ENCODE measurements around the gene SYNCRIP. TPM values are rescaled to one million over a fixed set of nuclear protein-coding genes. Genes with fewer than 3 reads are reported as not detected.
"Not testable (repeated sequence)": the region's sequence is repeated elsewhere in the genome, so short reads cannot be mapped to it uniquely, and the experiment has no call there.

The SYNCRIP gene
- total and polyA plus RNA-seq, 4 donors, result 27.8 to 41.7 (median 30.4) TPM

DNA sequence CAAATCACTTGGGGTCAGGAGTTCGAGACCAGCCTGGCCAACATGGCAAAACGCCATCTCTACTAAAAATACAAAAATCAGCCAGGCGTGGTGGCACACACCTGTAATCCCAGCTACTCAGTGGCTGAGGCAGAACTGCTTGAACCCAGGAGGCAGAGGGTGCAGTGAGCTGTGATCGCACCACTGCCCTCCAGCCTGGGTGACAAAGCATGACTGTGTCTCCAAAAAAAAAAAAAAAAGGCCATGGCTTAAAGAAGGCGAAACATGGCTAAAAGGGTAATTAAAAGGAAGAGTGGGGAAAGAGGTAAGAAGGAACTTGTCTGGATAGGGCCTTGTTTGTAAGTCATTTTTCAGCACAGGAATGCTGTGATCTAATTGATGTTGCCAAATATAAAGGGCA, 11.6 kb downstream of the SYNCRIP start:
- not testable (repeated sequence) for DNase-seq (ENCODE audit: low spot score); H3K4me1 ChIP-seq (ENCODE audit: control insufficient read depth in 4 of 4, insufficient read depth in 4 of 4, low read length in 3 of 4); H3K27me3 ChIP-seq (ENCODE audit: control insufficient read depth in 4 of 4, insufficient read depth in 4 of 4, low read length in 3 of 4); H3K9ac ChIP-seq (ENCODE audit: low read depth in 1 of 2, low read length in 2 of 2); H3K4me3 ChIP-seq (ENCODE audit: low read depth in 1 of 3, low read length in 3 of 3); H3K27ac ChIP-seq (ENCODE audit: low read depth in 1 of 2, low read length in 2 of 2); H3K9me3 ChIP-seq (ENCODE audit: control insufficient read depth in 4 of 4, low read length in 3 of 4)
- WGBS, result 93% methylated on average over 5 of the region's 5 CpGs
- H3K36me3 ChIP-seq (ENCODE audit: control insufficient read depth in 4 of 4, insufficient read depth in 3 of 4, low read depth in 1 of 4, low read length in 3 of 4), result peaks cover 18 to 63% (median 48%) of the 10 kb centered on the region in 4 donors

DNA sequence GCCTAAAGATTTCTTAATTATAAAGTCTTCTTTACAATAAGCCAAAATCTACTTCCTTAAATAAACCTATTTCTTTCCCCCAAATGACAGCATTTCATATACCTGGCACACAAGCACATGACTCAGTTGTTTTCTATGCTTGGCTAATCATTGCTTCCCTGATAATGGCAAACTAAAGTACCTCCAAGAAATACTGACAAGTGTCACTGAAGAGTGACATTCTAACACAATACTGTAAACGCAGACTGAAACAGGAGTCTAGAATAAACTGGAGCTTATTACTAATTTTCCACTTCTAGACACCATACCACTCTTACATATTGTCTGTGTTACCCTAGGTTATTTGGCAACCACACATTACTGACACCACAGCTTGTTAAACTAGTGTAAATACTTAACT, 14.3 kb downstream of the SYNCRIP start:
- H3K4me3 ChIP-seq (ENCODE audit: low read depth in 1 of 3, low read length in 3 of 3), result no peak overlapping the region
- no peaks in the 10 kb centered on the region for H3K4me1 ChIP-seq (ENCODE audit: control insufficient read depth in 4 of 4, insufficient read depth in 4 of 4, low read length in 3 of 4)
- no peak overlapping the region for H3K9ac ChIP-seq (ENCODE audit: low read depth in 1 of 2, low read length in 2 of 2)
- no peak for DNase-seq (ENCODE audit: low spot score)
- H3K36me3 ChIP-seq (ENCODE audit: control insufficient read depth in 4 of 4, insufficient read depth in 3 of 4, low read depth in 1 of 4, low read length in 3 of 4), result peaks cover 19 to 60% (median 45%) of the 10 kb centered on the region in 4 donors
- TF ChIP-seq, protein P1, sequence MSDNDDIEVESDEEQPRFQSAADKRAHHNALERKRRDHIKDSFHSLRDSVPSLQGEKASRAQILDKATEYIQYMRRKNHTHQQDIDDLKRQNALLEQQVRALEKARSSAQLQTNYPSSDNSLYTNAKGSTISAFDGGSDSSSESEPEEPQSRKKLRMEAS (IDR thresholded peaks at IDR 0.05), result no peak
- TF ChIP-seq RAD21 (IDR thresholded peaks at IDR 0.05), result no peak
- no peak for TF ChIP-seq GABPA (IDR thresholded peaks at IDR 0.05 in 1 of 2, conservative IDR thresholded peaks at IDR 0.05 in 1 of 2)
- TF ChIP-seq HNF4G (IDR thresholded peaks at IDR 0.05), result no peak
- no peak for TF ChIP-seq NR2F2 (IDR thresholded peaks at IDR 0.05)
- TF ChIP-seq, protein P2, sequence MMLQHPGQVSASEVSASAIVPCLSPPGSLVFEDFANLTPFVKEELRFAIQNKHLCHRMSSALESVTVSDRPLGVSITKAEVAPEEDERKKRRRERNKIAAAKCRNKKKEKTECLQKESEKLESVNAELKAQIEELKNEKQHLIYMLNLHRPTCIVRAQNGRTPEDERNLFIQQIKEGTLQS (IDR thresholded peaks at IDR 0.05), result no peak
- no peak for TF ChIP-seq FOXA2 (IDR thresholded peaks at IDR 0.05)
- TF ChIP-seq RXRA (IDR thresholded peaks at IDR 0.05), result no peak
- H3K27me3 ChIP-seq (ENCODE audit: control insufficient read depth in 4 of 4, insufficient read depth in 4 of 4, low read length in 3 of 4), result no peaks in the 10 kb centered on the region
- no peaks in the 10 kb centered on the region for H3K9me3 ChIP-seq (ENCODE audit: control insufficient read depth in 4 of 4, low read length in 3 of 4)
- no peak overlapping the region for H3K27ac ChIP-seq (ENCODE audit: low read depth in 1 of 2, low read length in 2 of 2)
- 92% methylated on average over 1 of the region's 1 CpG for WGBS

DNA sequence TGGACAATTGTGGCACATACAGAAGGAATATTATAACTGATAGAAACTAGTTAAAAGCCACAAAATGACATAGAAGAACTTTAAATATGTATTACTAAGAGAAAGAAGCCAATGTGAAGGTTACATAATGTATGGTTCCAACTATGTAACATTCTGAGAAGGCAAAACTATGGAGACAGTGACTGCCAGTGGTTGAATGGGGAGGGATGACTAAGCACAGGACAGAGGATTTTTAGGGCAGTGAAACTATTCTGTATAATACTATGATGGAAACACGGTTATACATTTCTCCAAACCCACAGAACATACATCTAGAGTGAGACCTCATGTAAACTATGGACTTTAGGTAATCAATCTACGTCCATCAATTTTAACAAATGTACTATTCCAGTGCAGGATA, 22.4 kb downstream of the SYNCRIP start:
- no peak for DNase-seq (ENCODE audit: low spot score)
- H3K36me3 ChIP-seq (ENCODE audit: control insufficient read depth in 4 of 4, insufficient read depth in 3 of 4, low read depth in 1 of 4, low read length in 3 of 4), result peaks cover 12 to 64% (median 57%) of the 10 kb centered on the region in 4 donors
- WGBS, result 94% methylated on average over 2 of the region's 2 CpGs

DNA sequence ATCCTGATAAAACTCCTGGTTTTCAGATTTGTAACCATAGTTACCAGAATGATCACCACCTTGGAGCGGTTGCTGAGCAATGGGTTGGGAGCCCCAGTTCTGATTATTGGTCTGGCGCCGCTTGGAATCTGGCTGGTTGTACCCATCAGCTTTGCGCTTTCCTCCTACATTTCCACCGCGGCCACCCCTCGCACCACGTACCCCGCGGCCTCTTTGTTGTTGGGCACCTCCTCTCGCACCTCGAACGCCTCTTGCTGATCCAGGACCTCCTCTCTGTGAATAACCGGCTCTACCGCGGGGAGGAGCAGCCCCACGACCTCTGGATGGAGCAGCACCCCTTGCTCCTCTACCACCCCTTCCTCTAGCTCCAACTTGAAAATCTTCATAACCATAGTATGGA, 27.9 kb downstream of the SYNCRIP start:
- H3K36me3 ChIP-seq (ENCODE audit: control insufficient read depth in 4 of 4, insufficient read depth in 3 of 4, low read depth in 1 of 4, low read length in 3 of 4), result peaks cover 11 to 62% (median 57%) of the 10 kb centered on the region in 4 donors
- no peaks in the 10 kb centered on the region for H3K9me3 ChIP-seq (ENCODE audit: control insufficient read depth in 4 of 4, low read length in 3 of 4)
- no peak overlapping the region for H3K9ac ChIP-seq (ENCODE audit: low read depth in 1 of 2, low read length in 2 of 2)
- 98% methylated on average over 17 of the region's 17 CpGs for WGBS
- no peak for DNase-seq (ENCODE audit: low spot score)
- H3K4me3 ChIP-seq (ENCODE audit: low read depth in 1 of 3, low read length in 3 of 3), result no peak overlapping the region
- H3K27me3 ChIP-seq (ENCODE audit: control insufficient read depth in 4 of 4, insufficient read depth in 4 of 4, low read length in 3 of 4), result no peaks in the 10 kb centered on the region
- peaks cover 0 to 2% (median 0%) of the 10 kb centered on the region in 4 donors for H3K4me1 ChIP-seq (ENCODE audit: control insufficient read depth in 4 of 4, insufficient read depth in 4 of 4, low read length in 3 of 4)
- H3K27ac ChIP-seq (ENCODE audit: low read depth in 1 of 2, low read length in 2 of 2), result no peak overlapping the region
- TF ChIP-seq RAD21 (IDR thresholded peaks at IDR 0.05) (no peak), YY1 (IDR thresholded peaks at IDR 0.05) (no peak), FOXA1 (IDR thresholded peaks at IDR 0.05) (no peak), SP1 (IDR thresholded peaks at IDR 0.05) (no peak), TAF1 (conservative IDR thresholded peaks at IDR 0.05) (no peak), FOXA2 (IDR thresholded peaks at IDR 0.05) (no peak), JUND (IDR thresholded peaks at IDR 0.05) (no peak), GABPA (IDR thresholded peaks at IDR 0.05 in 1 of 2, conservative IDR thresholded peaks at IDR 0.05 in 1 of 2) (no peak)
- TF ChIP-seq, protein P3, sequence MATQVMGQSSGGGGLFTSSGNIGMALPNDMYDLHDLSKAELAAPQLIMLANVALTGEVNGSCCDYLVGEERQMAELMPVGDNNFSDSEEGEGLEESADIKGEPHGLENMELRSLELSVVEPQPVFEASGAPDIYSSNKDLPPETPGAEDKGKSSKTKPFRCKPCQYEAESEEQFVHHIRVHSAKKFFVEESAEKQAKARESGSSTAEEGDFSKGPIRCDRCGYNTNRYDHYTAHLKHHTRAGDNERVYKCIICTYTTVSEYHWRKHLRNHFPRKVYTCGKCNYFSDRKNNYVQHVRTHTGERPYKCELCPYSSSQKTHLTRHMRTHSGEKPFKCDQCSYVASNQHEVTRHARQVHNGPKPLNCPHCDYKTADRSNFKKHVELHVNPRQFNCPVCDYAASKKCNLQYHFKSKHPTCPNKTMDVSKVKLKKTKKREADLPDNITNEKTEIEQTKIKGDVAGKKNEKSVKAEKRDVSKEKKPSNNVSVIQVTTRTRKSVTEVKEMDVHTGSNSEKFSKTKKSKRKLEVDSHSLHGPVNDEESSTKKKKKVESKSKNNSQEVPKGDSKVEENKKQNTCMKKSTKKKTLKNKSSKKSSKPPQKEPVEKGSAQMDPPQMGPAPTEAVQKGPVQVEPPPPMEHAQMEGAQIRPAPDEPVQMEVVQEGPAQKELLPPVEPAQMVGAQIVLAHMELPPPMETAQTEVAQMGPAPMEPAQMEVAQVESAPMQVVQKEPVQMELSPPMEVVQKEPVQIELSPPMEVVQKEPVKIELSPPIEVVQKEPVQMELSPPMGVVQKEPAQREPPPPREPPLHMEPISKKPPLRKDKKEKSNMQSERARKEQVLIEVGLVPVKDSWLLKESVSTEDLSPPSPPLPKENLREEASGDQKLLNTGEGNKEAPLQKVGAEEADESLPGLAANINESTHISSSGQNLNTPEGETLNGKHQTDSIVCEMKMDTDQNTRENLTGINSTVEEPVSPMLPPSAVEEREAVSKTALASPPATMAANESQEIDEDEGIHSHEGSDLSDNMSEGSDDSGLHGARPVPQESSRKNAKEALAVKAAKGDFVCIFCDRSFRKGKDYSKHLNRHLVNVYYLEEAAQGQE (IDR thresholded peaks at IDR 0.05), result no peak
- TF ChIP-seq, protein P2 (IDR thresholded peaks at IDR 0.05), result no peak

More for the DNA sequence above, 22.4 kb downstream of the SYNCRIP start:
- H3K27ac ChIP-seq (ENCODE audit: low read depth in 1 of 2, low read length in 2 of 2), result no peak overlapping the region
- H3K4me3 ChIP-seq (ENCODE audit: low read depth in 1 of 3, low read length in 3 of 3), result no peak overlapping the region
- no peaks in the 10 kb centered on the region for H3K27me3 ChIP-seq (ENCODE audit: control insufficient read depth in 4 of 4, insufficient read depth in 4 of 4, low read length in 3 of 4)
- no peak overlapping the region for H3K9ac ChIP-seq (ENCODE audit: low read depth in 1 of 2, low read length in 2 of 2)
- TF ChIP-seq NR2F2 (IDR thresholded peaks at IDR 0.05) (no peak), FOXA2 (IDR thresholded peaks at IDR 0.05) (no peak), FOXA1 (IDR thresholded peaks at IDR 0.05) (no peak), TAF1 (conservative IDR thresholded peaks at IDR 0.05) (no peak), GABPA (IDR thresholded peaks at IDR 0.05 in 1 of 2, conservative IDR thresholded peaks at IDR 0.05 in 1 of 2) (no peak)
- TF ChIP-seq, protein P4, sequence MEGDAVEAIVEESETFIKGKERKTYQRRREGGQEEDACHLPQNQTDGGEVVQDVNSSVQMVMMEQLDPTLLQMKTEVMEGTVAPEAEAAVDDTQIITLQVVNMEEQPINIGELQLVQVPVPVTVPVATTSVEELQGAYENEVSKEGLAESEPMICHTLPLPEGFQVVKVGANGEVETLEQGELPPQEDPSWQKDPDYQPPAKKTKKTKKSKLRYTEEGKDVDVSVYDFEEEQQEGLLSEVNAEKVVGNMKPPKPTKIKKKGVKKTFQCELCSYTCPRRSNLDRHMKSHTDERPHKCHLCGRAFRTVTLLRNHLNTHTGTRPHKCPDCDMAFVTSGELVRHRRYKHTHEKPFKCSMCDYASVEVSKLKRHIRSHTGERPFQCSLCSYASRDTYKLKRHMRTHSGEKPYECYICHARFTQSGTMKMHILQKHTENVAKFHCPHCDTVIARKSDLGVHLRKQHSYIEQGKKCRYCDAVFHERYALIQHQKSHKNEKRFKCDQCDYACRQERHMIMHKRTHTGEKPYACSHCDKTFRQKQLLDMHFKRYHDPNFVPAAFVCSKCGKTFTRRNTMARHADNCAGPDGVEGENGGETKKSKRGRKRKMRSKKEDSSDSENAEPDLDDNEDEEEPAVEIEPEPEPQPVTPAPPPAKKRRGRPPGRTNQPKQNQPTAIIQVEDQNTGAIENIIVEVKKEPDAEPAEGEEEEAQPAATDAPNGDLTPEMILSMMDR (IDR thresholded peaks at IDR 0.05; ENCODE audit: low read depth, low read length, missing input control), result no peak
- peaks cover 0 to 2% (median 0%) of the 10 kb centered on the region in 4 donors for H3K4me1 ChIP-seq (ENCODE audit: control insufficient read depth in 4 of 4, insufficient read depth in 4 of 4, low read length in 3 of 4)
- H3K9me3 ChIP-seq (ENCODE audit: control insufficient read depth in 4 of 4, low read length in 3 of 4), result no peaks in the 10 kb centered on the region

All from liver (tissue), 9 donors.